ENCODE results near the gene NUP160.

DNA sequence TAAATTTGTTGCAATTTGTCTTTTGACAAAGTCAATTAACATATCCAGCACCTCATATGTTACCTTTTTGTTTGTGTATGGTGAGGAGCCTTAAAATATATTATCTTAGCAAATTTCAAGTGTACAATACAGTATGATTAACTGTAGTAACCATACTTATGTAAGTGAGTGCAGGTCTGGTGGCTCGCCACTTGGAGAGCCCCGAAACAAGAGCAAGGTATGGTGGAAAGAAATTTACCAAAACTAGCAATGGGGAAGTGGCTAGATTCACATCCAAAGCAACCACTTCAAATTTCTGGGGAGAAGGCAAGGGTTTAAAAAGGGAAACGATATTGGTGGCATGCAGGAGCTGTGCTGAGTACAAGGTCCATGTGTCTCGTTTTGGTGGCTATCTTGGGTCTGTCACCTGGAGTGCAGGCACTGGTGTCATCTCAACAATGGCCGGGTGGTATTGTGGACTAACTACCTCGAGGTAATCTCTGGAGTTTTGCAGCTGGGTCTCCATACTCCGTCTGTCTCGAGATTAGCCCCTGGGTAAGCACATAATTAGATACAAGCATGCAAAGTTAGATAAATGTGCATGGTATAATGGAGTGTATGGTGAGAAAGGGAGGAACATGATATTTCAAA is 72.8 kb downstream of the NUP160 start:
- TF ChIP-seq POLR2A (IDR thresholded peaks at IDR 0.05; ENCODE audit: low read depth, low read length): no peak
- TF ChIP-seq, protein P1, sequence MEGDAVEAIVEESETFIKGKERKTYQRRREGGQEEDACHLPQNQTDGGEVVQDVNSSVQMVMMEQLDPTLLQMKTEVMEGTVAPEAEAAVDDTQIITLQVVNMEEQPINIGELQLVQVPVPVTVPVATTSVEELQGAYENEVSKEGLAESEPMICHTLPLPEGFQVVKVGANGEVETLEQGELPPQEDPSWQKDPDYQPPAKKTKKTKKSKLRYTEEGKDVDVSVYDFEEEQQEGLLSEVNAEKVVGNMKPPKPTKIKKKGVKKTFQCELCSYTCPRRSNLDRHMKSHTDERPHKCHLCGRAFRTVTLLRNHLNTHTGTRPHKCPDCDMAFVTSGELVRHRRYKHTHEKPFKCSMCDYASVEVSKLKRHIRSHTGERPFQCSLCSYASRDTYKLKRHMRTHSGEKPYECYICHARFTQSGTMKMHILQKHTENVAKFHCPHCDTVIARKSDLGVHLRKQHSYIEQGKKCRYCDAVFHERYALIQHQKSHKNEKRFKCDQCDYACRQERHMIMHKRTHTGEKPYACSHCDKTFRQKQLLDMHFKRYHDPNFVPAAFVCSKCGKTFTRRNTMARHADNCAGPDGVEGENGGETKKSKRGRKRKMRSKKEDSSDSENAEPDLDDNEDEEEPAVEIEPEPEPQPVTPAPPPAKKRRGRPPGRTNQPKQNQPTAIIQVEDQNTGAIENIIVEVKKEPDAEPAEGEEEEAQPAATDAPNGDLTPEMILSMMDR (conservative IDR thresholded peaks at IDR 0.05; ENCODE audit: low read depth, low read length): no peak
- no peak for TF ChIP-seq SMC3 (IDR thresholded peaks at IDR 0.05; ENCODE audit: low read depth, low read length)
- TF ChIP-seq MAFK (IDR thresholded peaks at IDR 0.05; ENCODE audit: low read depth, low read length): no peak
- TF ChIP-seq MXI1 (IDR thresholded peaks at IDR 0.05; ENCODE audit: borderline replicate concordance, low read depth, low read length): no peak
- no peak for TF ChIP-seq CHD1 (IDR thresholded peaks at IDR 0.05; ENCODE audit: low read depth, low read length)
- no peak for TF ChIP-seq MAZ (IDR thresholded peaks at IDR 0.05; ENCODE audit: borderline replicate concordance, low read depth, low read length)
- TF ChIP-seq RCOR1 (IDR thresholded peaks at IDR 0.05; ENCODE audit: insufficient replicate concordance, low read length): no peak
